GM12878 (cell line): ENCODE results near the gene FOXP1. TPM values are rescaled to one million over a fixed set of nuclear protein-coding genes. Genes with fewer than 3 reads are reported as not detected.

Experiments used
- ATAC-seq: fragments of 200-7000 bp; cut with Tn5 transposase; 3 replicates; pipeline ENCODE4 v1.9.1; 2020; ENCODE audit warnings: mild to moderate bottlenecking, moderate library complexity
- BruUV-seq: library from RNA; stranded (reverse); fragments of 400-500 nt; replicated peaks from 2 replicates; lab custom pipeline; 2021; lab: Mats Ljungman, UMichigan
- CTCF ChIA-PET: fragments of 300-600 bp; sonication (Branson Sonifier 250); formaldehyde crosslinking; extraction: SDS; loops from one replicate; lab custom pipeline; 2021; ENCODE audit warnings: inconsistent platforms; lab: Yijun Ruan, JAX
- POLR2A ChIA-PET: fragments of 350-600 bp; formaldehyde crosslinking; extraction: SDS; loops from one replicate; lab custom pipeline; 2021; ENCODE audit warnings: inconsistent platforms; lab: Charles Lee
- RAD21 ChIA-PET: fragments of 300-600 bp; sonication (Branson Sonifier 250); formaldehyde crosslinking; loops from one replicate; lab custom pipeline; 2023; ENCODE audit warnings: antibody characterized with exemption; ENCODE audit not compliant: unreplicated experiment; lab: Charles Lee
- SMC1A ChIA-PET: fragments of 300-600 bp; sonication (Branson Sonifier 250); formaldehyde crosslinking; loops from one replicate; lab custom pipeline; 2023; ENCODE audit not compliant: unreplicated experiment, uncharacterized antibody; lab: Charles Lee
- DNase-seq: peaks from one replicate; pipeline ENCODE4 v3.0.0-alpha.2; 2011; ENCODE audit warnings: low read depth, low spot score
- FAIRE-seq: peaks from 3 replicates; lab custom pipeline; 2011; peaks lifted over from hg19 to GRCh38; lab: Jason Lieb, UNC
- H2AFZ ChIP-seq: 2 replicates; pipeline ENCODE4 v1.6.0; 2011; ENCODE audit warnings: low read depth, low read length, control low read depth; ENCODE audit not compliant: control insufficient read depth
- H3K27ac ChIP-seq: 2 replicates; pipeline ENCODE4 v1.5.1; 2011; ENCODE audit warnings: control low read depth; ENCODE audit not compliant: control insufficient read depth, insufficient read depth
- H3K27me3 ChIP-seq, 2 experiments: replicated peaks in 1 of 2; 2 replicates each; pipeline versions ENCODE4 v1.6.0 to v1.6.1; 2011; ENCODE audit warnings: low read length in 1 of 2; ENCODE audit not compliant: control insufficient read depth in 2 of 2, insufficient read depth in 2 of 2
- H3K36me3 ChIP-seq, 2 experiments: 2 replicates each; pipeline ENCODE4 v1.5.1; 2011; ENCODE audit warnings: low read length in 1 of 2; ENCODE audit not compliant: control insufficient read depth in 2 of 2, insufficient read depth in 2 of 2
- H3K4me1 ChIP-seq: 2 replicates; pipeline ENCODE4 v1.6.1; 2011; ENCODE audit warnings: mild to moderate bottlenecking, low read length, moderate library complexity, mixed read lengths; ENCODE audit not compliant: control insufficient read depth, insufficient read depth
- H3K4me2 ChIP-seq: 2 replicates; pipeline ENCODE4 v1.6.0; 2011; ENCODE audit warnings: control low read depth; ENCODE audit not compliant: control insufficient read depth, insufficient read depth
- H3K4me3 ChIP-seq: fragments of 200-600 bp; sonication (generic); 2 replicates; pipeline ENCODE4 v1.5.1; 2016
- H3K79me2 ChIP-seq: 2 replicates; pipeline ENCODE4 v1.6.0; 2011; ENCODE audit warnings: low read length; ENCODE audit not compliant: control insufficient read depth, insufficient read depth
- H3K9ac ChIP-seq: 2 replicates; pipeline ENCODE4 v1.8.0; 2011; ENCODE audit warnings: low read length, control low read depth, mixed read lengths; ENCODE audit not compliant: control insufficient read depth, insufficient read depth
- H3K9me3 ChIP-seq: replicated peaks from 3 replicates; pipeline ENCODE4 v1.5.1; 2011; ENCODE audit warnings: mild to moderate bottlenecking, low read length; ENCODE audit not compliant: control insufficient read depth, insufficient read depth
- H4K20me1 ChIP-seq: 2 replicates; pipeline ENCODE4 v1.6.0; 2011; ENCODE audit not compliant: control insufficient read depth, insufficient read depth
- BRCA1 ChIP-seq: IDR thresholded peaks from 2 replicates; pipeline ENCODE4 v1.6.1; 2011; ENCODE audit warnings: low read depth, low read length, improper control_type of control experiment
- FOS ChIP-seq: IDR thresholded peaks from 3 replicates; pipeline ENCODE4 v1.6.1; 2011; ENCODE audit warnings: borderline replicate concordance; ENCODE audit not compliant: insufficient read length; ENCODE audit errors: extremely low read depth
- GATAD2B ChIP-seq: fragments of 450-650 bp; conservative IDR thresholded peaks from 2 replicates; pipeline ENCODE4 v1.6.1; 2017; ENCODE audit warnings: low read depth, mild to moderate bottlenecking, moderate library complexity
- IKZF1 ChIP-seq: fragments of 450-650 bp; conservative IDR thresholded peaks from 2 replicates; pipeline ENCODE4 v1.6.1; 2017; ENCODE audit warnings: antibody characterized with exemption, mild to moderate bottlenecking
- MYC ChIP-seq: IDR thresholded peaks from 2 replicates; pipeline ENCODE4 v1.6.1; 2011; ENCODE audit warnings: mild to moderate bottlenecking, low read length, moderate library complexity, inconsistent platforms; ENCODE audit not compliant: insufficient read depth, insufficient replicate concordance, insufficient read length, severe bottlenecking
- ZNF384 ChIP-seq: IDR thresholded peaks from 2 replicates; pipeline ENCODE4 v1.6.1; 2012; ENCODE audit warnings: low read depth, mild to moderate bottlenecking, low read length, improper control_type of control experiment, borderline replicate concordance
- WGBS: methylation state at CpG from one replicate; pipeline ENCODE4 v1.1.6; 2016; ENCODE audit warnings: low lambda C conversion rate; ENCODE audit not compliant: insufficient replicate concordance, insufficient coverage; ENCODE audit errors: missing lambda C conversion rate; 5-methylcytosine and 5-hydroxymethylcytosine counted together
- in situ Hi-C: fragments of 300-500 bp; cut with MboI; formaldehyde crosslinking; loops from 9 replicates; pipeline ENCODE4 v1.14.3; 2018; ENCODE audit warnings: mixed read lengths
- intact Hi-C: fragments of 100-400 bp; cut with micrococcal nuclease; formaldehyde crosslinking; loops from one replicate; pipeline ENCODE4 v1.14.2; 2022; ENCODE audit not compliant: unreplicated experiment
- polyA plus RNA-seq, 11 experiments: library from polyadenylated mRNA; depleted of rRNA in 4 of 11; unstranded in 6 of 11; stranded (reverse) in 5 of 11; fragments of >200 nt; fragmentation: Nextera tagmentation in 4 of 11; fragmentation: Illumina TruSeq in 1 of 11; extraction: Ambion mirVana in 4 of 11; extraction: Trizol in 1 of 11; gene quantifications; 1 replicate in 1 of 11; 2 replicates in 10 of 11; pipeline versions ENCODE4 v1.2.1 to v1.2.3, GENCODE V29; 2011 to 2016; ENCODE audit warnings: inconsistent platforms in 2 of 11, missing spikeins in 2 of 11, low read depth in 1 of 11
- total RNA-seq, 4 experiments: library from RNA; depleted of rRNA in 3 of 4; stranded (reverse); fragments of >200 nt in 3 of 4; fragmentation: Illumina TruSeq in 1 of 4; extraction: Trizol in 1 of 4; gene quantifications; 2 replicates each; pipeline versions ENCODE4 v1.2.1 to v1.2.3, GENCODE V29; 2013 to 2021
- TF ChIP-seq, protein P1 (sequence below): fragments of 450-650 bp; IDR thresholded peaks from 2 replicates; pipeline ENCODE4 v1.6.1; 2018; ENCODE audit warnings: borderline replicate concordance, mild to moderate bottlenecking; ENCODE audit not compliant: partially characterized antibody
- TF ChIP-seq, protein P2 (sequence below): fragments of 450-650 bp; IDR thresholded peaks from 2 replicates; pipeline ENCODE4 v1.6.1; 2017; ENCODE audit warnings: antibody characterized with exemption, mild to moderate bottlenecking, moderate library complexity
- TF ChIP-seq, protein P3 (sequence below): fragments of 450-650 bp; IDR thresholded peaks from 2 replicates; pipeline ENCODE4 v1.6.1; 2017; ENCODE audit warnings: mild to moderate bottlenecking
- TF ChIP-seq, protein P4 (sequence below): IDR thresholded peaks from 2 replicates; pipeline ENCODE4 v1.6.1; 2011; ENCODE audit warnings: low read depth, low read length, improper control_type of control experiment, borderline replicate concordance

The FOXP1 gene
- total and polyA plus RNA-seq, 10 of the 15 experiments (the other 5 are each of a cell fraction or from before 2014, with no cell fraction given), result 0.05 to 1.6 (median 0.20) TPM; not detected in 1

DNA sequence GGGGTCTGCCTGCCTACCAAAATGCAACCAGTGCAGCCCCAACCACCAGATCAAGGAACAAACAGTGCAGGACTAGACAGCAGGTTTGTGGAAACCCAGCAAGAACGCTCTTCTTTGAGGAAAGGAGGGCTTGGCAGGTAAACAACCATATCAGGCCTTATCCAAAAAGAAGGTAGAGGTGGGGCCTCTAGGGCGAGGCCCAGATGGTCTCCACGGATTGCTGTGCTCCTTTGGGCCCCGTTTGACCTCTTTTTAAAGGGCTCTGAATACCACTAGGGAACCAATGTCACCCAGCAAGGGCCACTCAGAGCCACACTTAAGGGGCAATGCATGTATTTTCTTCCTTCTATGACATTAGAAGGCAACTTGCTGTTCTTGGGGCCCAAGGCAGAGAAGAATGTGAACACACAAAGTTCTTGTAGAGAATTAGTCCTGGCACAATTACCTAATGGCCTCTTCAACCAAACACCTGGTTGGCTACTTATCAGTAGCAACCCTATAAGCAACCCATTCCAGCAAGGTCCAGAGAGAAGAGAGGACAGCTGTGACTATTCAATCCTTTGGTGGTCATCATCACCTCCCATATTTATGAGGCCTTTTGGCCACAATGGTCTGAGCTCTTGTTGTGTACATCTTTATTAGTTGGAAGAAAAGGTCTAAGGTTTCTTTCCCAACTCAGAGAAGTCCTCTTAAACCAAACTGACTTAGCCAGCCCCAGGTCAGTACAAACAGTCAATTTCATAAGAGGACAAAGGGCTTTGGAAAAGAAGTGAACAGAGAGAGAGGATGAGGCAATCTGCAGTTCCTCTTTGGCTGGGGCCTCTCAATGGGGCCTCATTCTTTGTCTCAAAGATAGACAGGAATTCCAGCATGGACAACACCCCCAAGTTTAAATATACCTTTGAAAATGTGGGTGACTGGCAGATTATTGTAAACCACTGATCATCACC lies 36.0 kb downstream of the FOXP1 start (continued):
- TF ChIP-seq, protein P1, sequence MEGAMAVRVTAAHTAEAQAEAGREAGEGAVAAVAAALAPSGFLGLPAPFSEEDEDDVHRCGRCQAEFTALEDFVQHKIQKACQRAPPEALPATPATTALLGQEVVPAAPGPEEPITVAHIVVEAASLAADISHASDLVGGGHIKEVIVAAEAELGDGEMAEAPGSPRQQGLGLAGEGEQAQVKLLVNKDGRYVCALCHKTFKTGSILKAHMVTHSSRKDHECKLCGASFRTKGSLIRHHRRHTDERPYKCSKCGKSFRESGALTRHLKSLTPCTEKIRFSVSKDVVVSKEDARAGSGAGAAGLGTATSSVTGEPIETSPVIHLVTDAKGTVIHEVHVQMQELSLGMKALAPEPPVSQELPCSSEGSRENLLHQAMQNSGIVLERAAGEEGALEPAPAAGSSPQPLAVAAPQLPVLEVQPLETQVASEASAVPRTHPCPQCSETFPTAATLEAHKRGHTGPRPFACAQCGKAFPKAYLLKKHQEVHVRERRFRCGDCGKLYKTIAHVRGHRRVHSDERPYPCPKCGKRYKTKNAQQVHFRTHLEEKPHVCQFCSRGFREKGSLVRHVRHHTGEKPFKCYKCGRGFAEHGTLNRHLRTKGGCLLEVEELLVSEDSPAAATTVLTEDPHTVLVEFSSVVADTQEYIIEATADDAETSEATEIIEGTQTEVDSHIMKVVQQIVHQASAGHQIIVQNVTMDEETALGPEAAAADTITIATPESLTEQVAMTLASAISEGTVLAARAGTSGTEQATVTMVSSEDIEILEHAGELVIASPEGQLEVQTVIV, result no peak
- no peak for TF ChIP-seq GATAD2B

DNA sequence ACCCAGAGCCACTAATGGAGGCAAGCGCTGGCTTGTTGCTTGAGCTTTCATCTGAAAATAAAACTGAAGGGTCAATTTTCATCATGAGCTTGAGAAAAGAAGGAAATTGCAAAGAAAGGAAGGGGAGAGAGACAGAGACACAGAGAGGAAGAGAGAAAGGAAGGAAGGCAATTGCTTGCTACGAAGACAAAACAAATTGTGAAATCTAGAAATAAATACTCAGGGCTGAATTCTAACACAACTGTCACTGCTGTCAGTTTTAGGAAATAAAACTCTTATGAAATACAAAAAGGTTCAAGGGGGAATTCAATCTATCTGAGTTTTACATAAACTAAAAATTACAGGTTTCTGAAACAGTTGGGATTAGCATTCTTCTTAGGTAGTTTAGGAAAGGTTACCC lies 36.7 kb downstream of the FOXP1 start:
- ChIA-PET CTCF (no interaction called here), RAD21 (no interaction called here), POLR2A (no interaction called here), SMC1A (no interaction called here)
- peaks cover 4 to 15% of the 10 kb centered on the region in 2 experiments; a peak in 3 of 4 replicates for H3K27me3 ChIP-seq
- no peak overlapping the region for H3K9ac ChIP-seq
- 78% methylated on average over 2 of the region's 2 CpGs for WGBS
- no peaks in the 10 kb centered on the region for H3K9me3 ChIP-seq
- ATAC-seq, result no peak
- no peaks in the 10 kb centered on the region for H3K36me3 ChIP-seq
- H3K4me1 ChIP-seq, result no peaks in the 10 kb centered on the region
- H3K4me2 ChIP-seq, result no peak overlapping the region
- no peaks in the 10 kb centered on the region for H3K79me2 ChIP-seq
- H2AFZ ChIP-seq, result no peak overlapping the region
- intact Hi-C loops (no loop called here), in situ Hi-C loops (no loop called here)
- H3K27ac ChIP-seq, result no peak overlapping the region
- no peak for FAIRE-seq
- no peak for DNase-seq
- H4K20me1 ChIP-seq, result 0 out of 2 replicates have a peak, but pooled peaks cover 3% of the 10 kb centered on the region
- no peak overlapping the region for H3K4me3 ChIP-seq
- BruUV-seq, result no TSS peak
- TF ChIP-seq, protein P2, sequence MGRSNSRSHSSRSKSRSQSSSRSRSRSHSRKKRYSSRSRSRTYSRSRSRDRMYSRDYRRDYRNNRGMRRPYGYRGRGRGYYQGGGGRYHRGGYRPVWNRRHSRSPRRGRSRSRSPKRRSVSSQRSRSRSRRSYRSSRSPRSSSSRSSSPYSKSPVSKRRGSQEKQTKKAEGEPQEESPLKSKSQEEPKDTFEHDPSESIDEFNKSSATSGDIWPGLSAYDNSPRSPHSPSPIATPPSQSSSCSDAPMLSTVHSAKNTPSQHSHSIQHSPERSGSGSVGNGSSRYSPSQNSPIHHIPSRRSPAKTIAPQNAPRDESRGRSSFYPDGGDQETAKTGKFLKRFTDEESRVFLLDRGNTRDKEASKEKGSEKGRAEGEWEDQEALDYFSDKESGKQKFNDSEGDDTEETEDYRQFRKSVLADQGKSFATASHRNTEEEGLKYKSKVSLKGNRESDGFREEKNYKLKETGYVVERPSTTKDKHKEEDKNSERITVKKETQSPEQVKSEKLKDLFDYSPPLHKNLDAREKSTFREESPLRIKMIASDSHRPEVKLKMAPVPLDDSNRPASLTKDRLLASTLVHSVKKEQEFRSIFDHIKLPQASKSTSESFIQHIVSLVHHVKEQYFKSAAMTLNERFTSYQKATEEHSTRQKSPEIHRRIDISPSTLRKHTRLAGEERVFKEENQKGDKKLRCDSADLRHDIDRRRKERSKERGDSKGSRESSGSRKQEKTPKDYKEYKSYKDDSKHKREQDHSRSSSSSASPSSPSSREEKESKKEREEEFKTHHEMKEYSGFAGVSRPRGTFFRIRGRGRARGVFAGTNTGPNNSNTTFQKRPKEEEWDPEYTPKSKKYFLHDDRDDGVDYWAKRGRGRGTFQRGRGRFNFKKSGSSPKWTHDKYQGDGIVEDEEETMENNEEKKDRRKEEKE, result no peak
- TF ChIP-seq BRCA1, result no peak
- no peak for TF ChIP-seq IKZF1
- TF ChIP-seq, protein P3, sequence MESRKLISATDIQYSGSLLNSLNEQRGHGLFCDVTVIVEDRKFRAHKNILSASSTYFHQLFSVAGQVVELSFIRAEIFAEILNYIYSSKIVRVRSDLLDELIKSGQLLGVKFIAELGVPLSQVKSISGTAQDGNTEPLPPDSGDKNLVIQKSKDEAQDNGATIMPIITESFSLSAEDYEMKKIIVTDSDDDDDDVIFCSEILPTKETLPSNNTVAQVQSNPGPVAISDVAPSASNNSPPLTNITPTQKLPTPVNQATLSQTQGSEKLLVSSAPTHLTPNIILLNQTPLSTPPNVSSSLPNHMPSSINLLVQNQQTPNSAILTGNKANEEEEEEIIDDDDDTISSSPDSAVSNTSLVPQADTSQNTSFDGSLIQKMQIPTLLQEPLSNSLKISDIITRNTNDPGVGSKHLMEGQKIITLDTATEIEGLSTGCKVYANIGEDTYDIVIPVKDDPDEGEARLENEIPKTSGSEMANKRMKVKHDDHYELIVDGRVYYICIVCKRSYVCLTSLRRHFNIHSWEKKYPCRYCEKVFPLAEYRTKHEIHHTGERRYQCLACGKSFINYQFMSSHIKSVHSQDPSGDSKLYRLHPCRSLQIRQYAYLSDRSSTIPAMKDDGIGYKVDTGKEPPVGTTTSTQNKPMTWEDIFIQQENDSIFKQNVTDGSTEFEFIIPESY, result no peak
- no peak for TF ChIP-seq MYC
- TF ChIP-seq, protein P4, sequence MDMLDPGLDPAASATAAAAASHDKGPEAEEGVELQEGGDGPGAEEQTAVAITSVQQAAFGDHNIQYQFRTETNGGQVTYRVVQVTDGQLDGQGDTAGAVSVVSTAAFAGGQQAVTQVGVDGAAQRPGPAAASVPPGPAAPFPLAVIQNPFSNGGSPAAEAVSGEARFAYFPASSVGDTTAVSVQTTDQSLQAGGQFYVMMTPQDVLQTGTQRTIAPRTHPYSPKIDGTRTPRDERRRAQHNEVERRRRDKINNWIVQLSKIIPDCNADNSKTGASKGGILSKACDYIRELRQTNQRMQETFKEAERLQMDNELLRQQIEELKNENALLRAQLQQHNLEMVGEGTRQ, result no peak
- TF ChIP-seq ZNF384, result no peak
- no peak for TF ChIP-seq FOS
